MCF 10A (cell line): ENCODE measurements around the gene GNB4. TPM values are rescaled to one million over a fixed set of nuclear protein-coding genes. Genes with fewer than 3 reads are reported as not detected.
A peak's percentile ranks its signal among the peaks of the same experiment; 100 is the strongest.

Experiments used
- BruUV-seq: library from RNA; stranded (reverse); fragments of 400-500 nt; replicated peaks from 2 replicates; lab custom pipeline; 2021; lab: Mats Ljungman, UMichigan
- CTCF ChIA-PET: fragments of 300-600 bp; sonication (Branson Sonifier 250); formaldehyde crosslinking; extraction: SDS; loops from one replicate; lab custom pipeline; 2021; ENCODE audit warnings: antibody characterized with exemption, inconsistent platforms; lab: Yijun Ruan, JAX
- POLR2A ChIA-PET: fragments of 300-600, 350-650 bp; sonication (Branson Sonifier 250); formaldehyde crosslinking; extraction: SDS; loops from one replicate; lab custom pipeline; 2020; ENCODE audit warnings: antibody characterized with exemption, inconsistent platforms; lab: Yijun Ruan, JAX
- DNase-seq: peaks from one replicate; pipeline ENCODE4 v3.0.0-alpha.2; 2018; ENCODE audit not compliant: unreplicated experiment
- H3K27ac Mint-ChIP-seq: one replicate; pipeline ENCODE4 v1.8.0; 2022; ENCODE audit warnings: mild to moderate bottlenecking, low read depth, mixed read lengths; ENCODE audit not compliant: unreplicated experiment
- H3K27me3 Mint-ChIP-seq: one replicate; pipeline ENCODE4 v1.8.0; 2022; ENCODE audit warnings: mixed read lengths; ENCODE audit not compliant: insufficient read depth, unreplicated experiment
- H3K36me3 Mint-ChIP-seq: one replicate; pipeline ENCODE4 v1.8.0; 2022; ENCODE audit warnings: mild to moderate bottlenecking, moderate library complexity, mixed read lengths; ENCODE audit not compliant: insufficient read depth, unreplicated experiment
- H3K4me1 Mint-ChIP-seq: one replicate; pipeline ENCODE4 v1.8.0; 2022; ENCODE audit warnings: mixed read lengths; ENCODE audit not compliant: insufficient read depth, unreplicated experiment
- H3K4me3 Mint-ChIP-seq: one replicate; pipeline ENCODE4 v1.8.0; 2022; ENCODE audit warnings: mild to moderate bottlenecking, moderate library complexity, mixed read lengths; ENCODE audit not compliant: unreplicated experiment
- H3K9me3 Mint-ChIP-seq: one replicate; pipeline ENCODE4 v1.8.0; 2022; ENCODE audit warnings: mixed read lengths; ENCODE audit not compliant: unreplicated experiment
- intact Hi-C: fragments of 100-400 bp; cut with micrococcal nuclease; formaldehyde crosslinking; loops from 2 replicates; pipeline ENCODE4 v1.14.1; 2022
- total RNA-seq: library from RNA; stranded (reverse); gene quantifications from 2 replicates; pipeline ENCODE4 v1.2.3, GENCODE V29; 2022
- TF ChIP-seq, protein P1 (sequence below): fragments of 200-600 bp; IDR thresholded peaks from one replicate; pipeline ENCODE4 v1.8.0; 2022; ENCODE audit warnings: antibody characterized with exemption, mild to moderate bottlenecking; ENCODE audit not compliant: unreplicated experiment

The GNB4 gene
- total RNA-seq, 1 experiment from 2014 or later = 20.8 TPM

- intact Hi-C loops = no loop called here
- Mint-ChIP-seq H3K4me3 (no peak overlapping the region), H3K9me3 (no peaks in the 10 kb centered on the region), H3K4me1 (peaks cover 18% of the 10 kb centered on the region), H3K27me3 (no peaks in the 10 kb centered on the region), H3K36me3 (peaks cover 12% of the 10 kb centered on the region), H3K27ac (no peak overlapping the region)
- ChIA-PET CTCF (interaction anchor here (0.7 kb wide), 1 partner anchor 106 kb away, joined by 3 read pairs; no protein-coding TSS in a partner anchor), POLR2A (interaction anchor here (1.3 to 1.4 kb wide), 2 partner anchors 110 to 124 kb away, joined by 3 to 6 read pairs; partner anchors contain the start of gene ACTL6A)
- BruUV-seq = no TSS peak
- no peak for DNase-seq
- TF ChIP-seq, protein P1, sequence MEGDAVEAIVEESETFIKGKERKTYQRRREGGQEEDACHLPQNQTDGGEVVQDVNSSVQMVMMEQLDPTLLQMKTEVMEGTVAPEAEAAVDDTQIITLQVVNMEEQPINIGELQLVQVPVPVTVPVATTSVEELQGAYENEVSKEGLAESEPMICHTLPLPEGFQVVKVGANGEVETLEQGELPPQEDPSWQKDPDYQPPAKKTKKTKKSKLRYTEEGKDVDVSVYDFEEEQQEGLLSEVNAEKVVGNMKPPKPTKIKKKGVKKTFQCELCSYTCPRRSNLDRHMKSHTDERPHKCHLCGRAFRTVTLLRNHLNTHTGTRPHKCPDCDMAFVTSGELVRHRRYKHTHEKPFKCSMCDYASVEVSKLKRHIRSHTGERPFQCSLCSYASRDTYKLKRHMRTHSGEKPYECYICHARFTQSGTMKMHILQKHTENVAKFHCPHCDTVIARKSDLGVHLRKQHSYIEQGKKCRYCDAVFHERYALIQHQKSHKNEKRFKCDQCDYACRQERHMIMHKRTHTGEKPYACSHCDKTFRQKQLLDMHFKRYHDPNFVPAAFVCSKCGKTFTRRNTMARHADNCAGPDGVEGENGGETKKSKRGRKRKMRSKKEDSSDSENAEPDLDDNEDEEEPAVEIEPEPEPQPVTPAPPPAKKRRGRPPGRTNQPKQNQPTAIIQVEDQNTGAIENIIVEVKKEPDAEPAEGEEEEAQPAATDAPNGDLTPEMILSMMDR = no peak
Measured at GRCh38 chr3:179452872-179453271, 1.6 kb upstream of the GNB4 start.

DNA sequence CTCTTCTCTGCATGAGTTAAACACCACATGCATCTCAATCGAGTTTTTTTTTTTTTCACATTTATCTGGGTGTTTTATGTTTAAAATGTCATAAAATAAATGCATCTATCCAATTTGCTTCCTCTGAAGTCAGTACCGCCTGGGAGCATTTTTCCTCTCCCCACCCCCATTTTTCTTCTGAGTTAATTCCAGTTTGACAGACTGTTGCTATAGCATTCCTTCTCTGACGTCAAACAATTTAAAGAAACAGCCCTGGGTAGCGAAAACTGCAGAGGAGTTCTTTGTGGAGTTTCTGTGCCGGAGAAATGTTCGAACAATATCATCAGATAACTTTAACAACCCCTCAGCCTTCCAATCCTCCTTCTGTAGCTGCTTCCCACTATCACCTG is 900 bp upstream of the GNB4 start:
- DNase-seq = peak; percentile 19
- ChIA-PET CTCF (no interaction called here), POLR2A (interaction anchor here (1.1 to 1.5 kb wide), 4 partner anchors 8 to 111 kb away, joined by 4 to 8 read pairs (median 6); no protein-coding TSS in a partner anchor)
- no TSS peak for BruUV-seq
- H3K27me3 Mint-ChIP-seq = no peaks in the 10 kb centered on the region
- H3K4me3 Mint-ChIP-seq = peak overlapping the region; percentile 82
- TF ChIP-seq, protein P1 = no peak
- H3K4me1 Mint-ChIP-seq = peaks cover 23% of the 10 kb centered on the region
- no peaks in the 10 kb centered on the region for H3K9me3 Mint-ChIP-seq
- peaks cover 12% of the 10 kb centered on the region for H3K36me3 Mint-ChIP-seq
- H3K27ac Mint-ChIP-seq = peak overlapping the region; percentile 91
- intact Hi-C loops = no loop called here

GRCh38 chr3:179450901-179451264 is 387 bp downstream of the GNB4 start:
- Mint-ChIP-seq H3K4me1 (peaks cover 29% of the 10 kb centered on the region), H3K27ac (peak overlapping the region; percentile 89), H3K9me3 (no peaks in the 10 kb centered on the region), H3K36me3 (peaks cover 12% of the 10 kb centered on the region), H3K4me3 (peak overlapping the region; percentile 82), H3K27me3 (no peaks in the 10 kb centered on the region)
- CTCF ChIA-PET = interaction anchor here (1.1 to 1.5 kb wide), 2 partner anchors 10 to 107 kb away, joined by 5 read pairs; no protein-coding TSS in a partner anchor
- no TSS peak for BruUV-seq
- intact Hi-C loops = loop anchor here (1.0 kb wide), 1 partner anchor 108 kb away; no protein-coding TSS in a partner anchor
- peak; percentile 47 for DNase-seq
- POLR2A ChIA-PET = interaction anchor here (0.6 to 1.9 kb wide), 12 partner anchors 9 to 1544 kb away, joined by 3 to 12 read pairs (median 6); partner anchors contain the start of genes ACTL6A and NDUFB5
- TF ChIP-seq, protein P1 = no peak

GRCh38 chr3:179450261-179450701 is 989 bp downstream of the GNB4 start:
- no peaks in the 10 kb centered on the region for H3K27me3 Mint-ChIP-seq
- POLR2A ChIA-PET = interaction anchor here (0.6 to 1.9 kb wide), 10 partner anchors 10 to 1544 kb away, joined by 3 to 12 read pairs (median 5); partner anchors contain the start of genes ACTL6A and ZNF639
- no peaks in the 10 kb centered on the region for H3K9me3 Mint-ChIP-seq
- H3K27ac Mint-ChIP-seq = peak overlapping the region; percentile 89
- peaks cover 12% of the 10 kb centered on the region for H3K36me3 Mint-ChIP-seq
- TF ChIP-seq, protein P1 = no peak
- CTCF ChIA-PET = interaction anchor here (0.7 to 1.5 kb wide), 5 partner anchors 10 to 403 kb away, joined by 3 to 5 read pairs (median 3); no protein-coding TSS in a partner anchor
- intact Hi-C loops = loop anchor here (1.0 kb wide), 1 partner anchor 109 kb away; no protein-coding TSS in a partner anchor
- DNase-seq = peak; percentile 36
- H3K4me3 Mint-ChIP-seq = peak overlapping the region; percentile 82
- H3K4me1 Mint-ChIP-seq = peaks cover 29% of the 10 kb centered on the region
- TSS peak; percentile 29 for BruUV-seq
